CD4-positive, alpha-beta T cell treated with Interferon gamma for 1 hour (primary cell): ENCODE results near the gene CIT.

Source experiments
- DNase-seq: peaks from one replicate; pipeline ENCODE4 v3.0.0-alpha.2; 2020

Gene CIT

DNA sequence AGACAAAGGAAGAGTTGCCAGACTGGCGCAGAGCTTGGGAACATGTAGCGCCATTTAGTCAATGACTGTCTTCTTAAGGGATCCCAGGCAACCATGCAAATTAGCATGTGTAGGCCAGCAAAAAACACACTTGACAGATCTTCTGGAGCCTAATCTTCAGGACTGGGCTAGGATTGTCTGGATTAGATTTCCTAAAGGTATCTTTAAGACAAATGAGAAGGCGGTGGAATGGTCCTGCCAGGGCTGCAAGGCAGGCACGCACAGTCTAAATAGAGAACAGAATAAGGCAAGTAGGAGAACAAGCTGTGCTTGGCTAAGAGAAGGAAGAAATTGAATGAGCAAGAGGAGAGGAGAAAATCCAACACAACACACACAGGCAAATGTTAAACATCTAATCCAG is 80.0 kb downstream of the CIT start:
- DNase-seq, result no peak

DNA sequence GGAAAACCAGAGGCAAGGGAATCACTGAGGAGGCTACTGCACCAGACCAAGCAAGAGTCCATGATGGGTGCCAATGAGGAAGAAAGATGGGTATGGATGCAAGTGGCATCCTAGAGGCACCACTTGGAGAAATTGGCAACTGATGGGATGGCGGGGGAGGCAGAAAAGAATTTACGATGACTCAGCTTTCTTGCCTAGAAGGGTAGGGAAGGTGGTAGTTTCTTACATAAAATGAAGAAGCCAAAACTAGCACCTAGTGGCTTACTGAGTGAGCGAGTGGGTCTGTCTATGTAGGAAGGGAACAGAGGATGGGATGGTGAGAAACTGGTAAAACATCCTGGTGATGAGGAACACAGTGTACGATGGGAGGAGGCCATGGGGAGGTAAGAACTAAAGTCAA is 80.8 kb downstream of the CIT start:
- DNase-seq, result no peak

DNA sequence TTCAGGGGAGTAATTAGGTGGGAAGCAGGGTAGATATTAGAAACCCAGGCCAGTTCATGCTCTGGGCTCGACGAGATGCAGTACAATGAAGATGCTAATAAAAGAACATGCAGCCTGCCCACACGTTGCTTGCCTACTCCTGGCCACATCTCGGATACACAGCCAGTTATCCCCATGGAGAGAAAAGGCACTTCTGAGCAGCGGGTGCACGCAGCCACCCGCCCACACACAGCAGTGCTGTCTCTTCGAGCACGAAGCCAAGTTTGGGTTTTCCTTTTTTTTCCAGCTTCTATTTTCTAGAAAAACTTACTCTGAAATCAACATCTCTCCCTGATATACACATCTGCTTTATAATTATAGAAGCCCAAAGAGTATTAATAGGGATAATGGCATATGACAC is 85.7 kb downstream of the CIT start:
- no peak for DNase-seq

DNA sequence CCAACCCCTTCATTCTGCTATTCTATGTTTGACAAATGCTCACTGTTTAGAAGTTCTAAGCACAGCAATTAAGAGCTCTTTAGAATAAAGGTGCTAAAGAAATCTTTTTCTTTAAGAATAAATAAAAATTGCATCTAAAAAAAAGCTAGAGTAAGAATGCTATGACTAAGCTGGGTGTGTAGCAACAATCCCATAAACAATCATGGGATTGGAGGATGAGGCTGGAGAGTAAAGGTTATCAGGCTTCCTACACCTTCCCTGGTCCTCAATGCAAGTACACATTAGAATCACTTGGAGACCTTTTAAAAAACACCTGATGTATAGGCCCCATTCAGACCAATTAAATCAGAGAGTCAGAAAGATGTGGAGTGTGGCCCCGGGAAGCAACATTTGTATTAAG is 88.3 kb downstream of the CIT start:
- no peak for DNase-seq

DNA sequence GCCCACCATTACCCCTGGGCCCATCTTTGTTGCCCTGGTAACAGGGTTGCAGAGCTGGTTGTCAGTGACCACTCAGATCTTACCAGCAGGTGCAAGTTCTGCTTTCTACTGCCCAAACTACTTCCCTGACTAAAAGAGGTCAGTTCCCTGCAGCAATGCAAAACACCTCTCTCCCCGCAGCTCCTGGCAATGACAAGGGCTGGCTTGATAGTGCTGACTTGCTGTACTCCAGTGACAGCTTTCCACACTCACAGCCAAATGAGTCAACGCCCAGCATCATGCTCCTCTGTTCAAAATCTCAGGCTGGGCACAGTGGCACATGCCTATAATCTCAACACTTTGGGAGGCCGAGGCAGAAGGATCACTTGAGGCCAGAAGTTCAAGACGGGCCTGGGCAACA is 90.6 kb downstream of the CIT start:
- no peak for DNase-seq

DNA sequence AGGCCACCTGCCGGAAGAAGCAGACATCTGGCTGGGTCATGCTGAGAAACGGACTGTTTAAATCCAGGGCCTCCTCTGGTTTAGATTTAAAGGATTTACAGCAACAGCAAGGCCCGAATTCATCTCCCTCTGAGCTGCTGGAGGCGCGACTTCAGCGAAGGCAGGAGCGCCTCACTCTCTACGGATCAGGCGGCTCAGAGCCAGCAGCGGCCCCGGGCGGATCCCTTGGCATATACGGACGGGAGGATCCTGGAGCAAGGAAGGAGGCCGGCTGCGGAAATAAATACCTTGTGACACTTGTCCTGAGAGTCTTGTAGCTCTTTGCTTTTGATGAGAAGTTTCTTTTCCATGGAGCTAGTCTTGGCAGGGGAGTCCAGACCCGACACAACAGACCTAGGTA is 92.4 kb downstream of the CIT start:
- no peak for DNase-seq

DNA sequence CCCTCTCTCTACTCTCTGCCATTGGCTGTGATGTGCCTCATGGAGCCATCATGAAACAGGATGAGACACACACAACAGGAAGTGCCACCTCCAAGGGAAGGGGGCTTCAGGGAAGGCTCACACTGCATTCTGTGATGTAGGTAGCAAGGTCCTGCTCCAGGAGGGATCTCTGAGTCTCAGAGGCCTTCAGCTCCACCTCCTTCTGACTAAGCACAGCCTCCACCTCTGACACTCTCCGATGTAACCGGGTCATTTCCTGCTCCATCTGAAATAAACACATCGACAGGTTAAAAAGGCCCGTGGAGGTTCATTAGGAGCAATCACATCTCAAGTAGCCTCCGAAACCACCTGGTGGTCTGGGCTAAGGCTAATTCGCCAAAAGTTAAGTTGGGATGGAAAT is 93.3 kb downstream of the CIT start:
- DNase-seq, result no peak

DNA sequence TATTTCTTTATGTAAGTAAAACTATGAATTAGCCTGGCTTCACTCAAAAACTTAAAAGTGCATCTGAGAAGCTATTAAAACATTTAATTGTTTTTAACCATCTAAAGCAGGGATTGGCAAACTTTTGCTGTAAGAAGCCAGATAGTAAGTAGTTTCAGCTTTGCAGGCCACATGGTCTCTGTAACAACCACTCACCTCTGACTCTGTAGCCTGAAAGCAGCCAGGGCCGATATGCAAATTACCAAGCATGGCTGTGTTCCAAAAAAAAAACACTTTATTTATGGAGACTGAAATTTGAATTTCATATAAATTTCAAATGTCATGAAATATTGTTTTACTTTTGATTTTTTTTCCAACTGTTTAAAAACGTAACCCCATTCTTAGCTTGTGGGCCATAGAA is 95.3 kb downstream of the CIT start:
- no peak for DNase-seq

DNA sequence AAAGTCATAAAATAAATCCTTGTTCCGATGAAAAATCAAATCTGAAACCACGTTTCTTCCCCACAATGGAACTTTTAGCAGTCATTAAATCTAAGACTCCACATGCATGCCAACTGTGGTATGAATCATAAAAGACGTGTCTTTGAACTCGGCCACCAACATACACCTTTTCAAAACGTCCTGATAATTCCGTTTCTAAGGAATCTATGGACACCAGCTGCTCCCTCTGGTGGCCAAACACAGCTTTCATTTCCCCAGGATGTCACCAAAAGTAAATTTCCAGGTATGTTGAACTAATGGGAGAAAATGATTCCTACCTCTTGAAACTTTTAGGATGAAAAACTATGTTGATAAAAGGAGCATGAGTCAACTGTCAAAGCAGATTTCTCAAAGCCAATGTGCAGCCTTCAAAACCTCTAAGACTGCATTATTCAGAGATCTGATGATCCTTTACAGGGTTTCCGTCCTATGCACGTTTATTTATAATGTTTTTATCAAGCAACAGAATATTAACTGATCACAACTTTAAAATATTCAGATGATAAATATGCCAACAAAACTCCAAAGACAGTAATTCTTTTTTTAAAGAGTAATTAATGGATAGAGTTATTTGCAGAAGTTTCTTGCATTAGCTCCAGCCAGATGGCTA is 96.2 kb downstream of the CIT start:
- DNase-seq, result no peak

DNA sequence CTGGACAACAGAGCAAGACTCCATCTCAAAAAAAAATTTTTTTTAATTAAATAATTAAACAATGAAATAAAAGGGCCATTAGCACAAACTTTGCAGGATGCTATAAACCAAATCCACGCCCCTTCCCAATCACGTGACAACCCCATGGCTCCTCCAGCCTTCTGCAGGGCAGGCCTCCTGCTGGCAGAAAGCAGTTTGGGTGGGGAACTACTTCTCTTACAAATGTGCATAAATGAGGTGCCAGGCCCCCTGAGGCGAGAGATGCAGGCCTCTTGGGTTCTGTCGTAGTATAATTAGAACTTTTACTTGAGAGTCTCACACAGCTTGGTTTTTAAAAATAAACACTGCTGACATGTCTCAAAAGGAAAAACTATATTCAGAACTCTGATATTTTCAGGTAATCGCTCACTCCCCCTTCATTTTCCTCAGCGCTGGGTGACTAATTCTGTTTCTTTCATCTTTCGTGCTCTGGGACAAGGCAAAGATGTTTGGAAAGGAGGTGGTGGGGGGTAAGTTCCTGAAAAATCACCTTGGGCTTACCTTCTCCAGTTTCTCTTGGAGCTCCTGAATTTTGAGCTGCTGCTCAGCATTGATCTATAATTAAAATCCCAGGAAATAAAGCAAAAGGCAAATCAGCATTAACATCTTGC is 101.7 kb downstream of the CIT start:
- DNase-seq, result no peak

DNA sequence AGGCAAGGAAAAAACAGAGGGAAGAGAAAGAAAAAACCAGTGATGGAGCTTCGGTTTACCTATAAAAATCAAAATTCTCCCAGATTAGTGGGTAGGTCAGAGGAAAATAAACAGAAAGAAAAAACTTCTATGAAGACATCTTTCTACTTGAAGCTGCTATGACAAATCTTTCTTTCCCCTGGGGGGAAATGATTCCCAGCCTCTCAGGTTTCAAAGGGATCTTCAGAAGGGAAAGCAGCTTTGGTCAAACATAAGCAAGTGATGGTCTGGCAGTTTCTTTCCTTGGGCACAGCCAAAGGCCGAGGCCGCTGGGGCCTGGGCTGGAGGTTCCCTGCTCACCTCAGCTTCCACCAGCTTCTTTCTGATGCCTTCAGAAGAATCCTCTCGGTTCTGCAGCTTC is 104.7 kb downstream of the CIT start:
- no peak for DNase-seq

DNA sequence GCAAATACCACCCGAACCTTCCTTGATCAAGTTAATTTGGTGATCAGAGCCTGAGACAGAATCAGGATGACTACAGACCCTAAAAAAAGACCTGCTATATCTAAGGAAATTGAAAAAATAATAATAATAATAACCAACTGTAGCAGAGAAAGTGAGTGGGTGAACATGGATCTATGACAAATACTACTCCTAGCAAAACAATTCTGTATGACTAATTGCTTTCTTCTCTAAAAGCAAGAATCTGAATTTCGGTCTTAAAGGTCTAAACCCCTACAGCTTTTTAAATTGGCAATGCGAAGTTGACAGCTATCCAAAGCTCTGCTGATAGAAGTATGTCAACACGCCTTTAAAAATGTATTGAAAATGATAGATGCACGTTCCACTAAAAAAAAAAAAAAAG is 107.0 kb downstream of the CIT start:
- DNase-seq, result no peak

DNA sequence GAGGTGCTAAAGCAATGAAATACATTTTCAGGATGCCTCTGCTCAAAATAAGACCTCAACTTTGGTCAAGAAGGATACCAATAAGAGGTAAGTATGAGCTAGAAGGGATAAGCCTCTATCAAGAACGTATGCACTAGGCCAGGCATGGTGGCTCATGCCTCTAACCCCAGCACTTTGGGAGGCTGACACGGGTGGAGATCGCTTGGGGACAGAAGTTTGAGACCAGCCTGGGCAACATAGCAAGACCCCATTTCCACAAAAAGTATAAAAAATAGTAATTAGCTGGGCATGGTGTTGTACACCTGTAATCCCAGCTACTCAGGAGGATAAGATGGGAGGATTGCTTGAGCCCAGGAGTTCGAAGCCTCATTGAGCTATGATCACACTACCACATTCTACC is 114.5 kb downstream of the CIT start:
- no peak for DNase-seq

DNA sequence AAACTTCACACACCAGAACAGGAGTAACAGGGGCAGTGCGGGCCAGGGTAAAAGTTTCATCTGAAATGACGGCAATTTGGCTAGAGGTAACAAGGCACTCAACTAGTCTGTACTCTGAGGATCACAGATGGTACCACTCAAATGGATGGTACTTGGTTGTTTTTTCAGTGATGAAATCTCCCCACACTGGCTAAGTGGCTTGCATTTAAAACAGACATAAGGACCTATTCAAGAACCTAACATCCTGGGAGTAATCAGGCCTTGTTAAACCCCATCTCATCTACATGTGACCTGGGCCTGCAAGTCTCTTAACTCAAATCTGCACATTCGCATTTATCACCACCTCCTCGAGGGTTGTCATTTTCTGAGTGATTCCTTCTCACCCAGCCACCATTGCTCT is 118.4 kb downstream of the CIT start:
- no peak for DNase-seq

DNA sequence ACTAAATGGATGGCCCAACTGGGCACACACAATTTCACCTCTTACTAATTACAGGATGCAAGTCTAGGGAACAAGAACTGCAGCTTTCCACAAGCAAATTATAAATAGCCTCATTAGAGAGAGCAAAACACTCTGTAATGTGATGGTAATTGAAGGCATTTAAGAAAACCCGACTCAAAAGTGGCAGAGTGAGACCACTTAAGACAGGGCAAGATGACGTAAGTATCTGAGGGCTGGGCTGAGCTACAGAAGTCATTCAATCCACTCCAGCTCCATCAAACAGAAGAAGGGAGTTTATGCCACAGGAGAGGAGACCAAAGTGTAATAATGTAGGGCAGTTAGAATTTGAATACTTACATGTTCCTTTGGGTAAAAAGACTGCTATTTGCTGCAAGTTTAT is 118.9 kb downstream of the CIT start:
- DNase-seq, result no peak

DNA sequence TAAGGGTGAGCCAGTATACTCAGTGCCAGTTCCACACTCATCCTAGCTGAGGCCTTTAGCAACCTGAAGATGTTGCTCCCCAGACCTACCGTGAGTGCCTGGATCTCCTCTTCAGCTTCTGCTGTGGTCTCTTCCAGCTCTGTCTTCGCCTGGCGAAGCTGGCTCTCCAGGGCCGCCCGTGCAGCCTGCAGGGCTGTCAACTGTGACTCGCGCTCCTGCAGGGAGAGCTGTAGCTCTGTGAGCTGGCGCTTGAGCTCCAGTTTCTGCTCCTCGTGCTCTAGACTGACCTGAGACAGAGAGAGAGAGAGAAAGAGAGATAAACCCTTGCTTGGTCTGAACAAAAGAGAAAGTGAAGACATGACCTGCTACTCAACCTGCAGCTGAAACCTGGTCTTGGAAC is 125.2 kb downstream of the CIT start:
- no peak for DNase-seq

DNA sequence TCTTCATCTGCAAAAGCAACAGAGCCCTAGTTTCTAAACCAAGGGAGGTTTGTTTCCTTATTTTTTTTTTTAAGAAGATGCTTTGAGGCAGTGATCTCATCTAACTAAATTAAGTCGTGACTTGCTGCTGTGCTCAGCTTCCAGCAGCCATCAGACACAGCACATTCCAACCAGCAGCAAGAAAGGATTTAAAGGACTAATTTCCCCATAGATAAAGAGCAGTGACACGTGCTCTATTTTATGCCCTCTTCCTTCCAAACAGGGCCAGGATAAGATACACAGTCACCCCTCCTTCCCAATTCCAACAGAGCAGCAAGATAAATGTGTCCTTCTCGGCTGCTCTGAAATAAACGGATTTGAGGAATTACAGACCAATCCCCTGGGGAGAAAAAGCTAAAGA is 127.5 kb downstream of the CIT start:
- no peak for DNase-seq

DNA sequence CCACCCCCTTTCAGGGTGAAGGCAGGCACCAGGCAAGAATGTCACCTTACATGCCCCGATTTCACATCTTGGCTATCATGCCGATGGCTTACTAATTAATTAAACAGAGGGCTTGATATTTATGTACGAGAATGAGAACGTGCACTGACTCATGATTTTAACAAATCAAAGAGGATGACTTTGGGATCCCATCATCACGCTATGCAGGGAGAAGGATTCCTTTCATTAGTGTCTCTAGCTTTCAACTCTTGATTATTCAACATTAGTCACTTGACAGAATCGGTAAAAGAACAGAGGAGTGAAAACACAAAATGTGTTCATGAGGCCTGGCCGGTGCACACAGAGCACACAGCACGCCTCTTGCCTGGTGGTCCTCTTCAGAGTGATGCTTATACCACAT is 128.6 kb downstream of the CIT start:
- no peak for DNase-seq

DNA sequence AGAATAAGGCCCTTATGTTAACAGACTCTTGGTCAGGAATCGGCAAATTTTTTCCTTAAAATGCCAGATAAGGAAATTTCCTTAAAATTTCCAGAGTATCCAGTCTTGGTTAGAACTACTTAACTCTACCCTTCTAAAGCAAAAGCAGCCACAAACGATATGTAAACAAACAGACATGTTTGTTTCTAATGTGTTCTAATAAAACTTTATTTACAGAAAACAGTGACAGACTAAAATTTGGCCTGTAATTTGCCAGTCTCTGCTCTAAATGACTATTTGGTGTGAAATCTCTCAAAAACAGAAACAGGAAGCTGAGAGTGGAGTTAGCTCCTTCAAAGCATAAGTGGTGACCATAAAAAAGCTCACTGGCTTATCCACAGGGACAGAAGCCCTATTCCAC is 131.0 kb downstream of the CIT start:
- DNase-seq, result no peak

DNA sequence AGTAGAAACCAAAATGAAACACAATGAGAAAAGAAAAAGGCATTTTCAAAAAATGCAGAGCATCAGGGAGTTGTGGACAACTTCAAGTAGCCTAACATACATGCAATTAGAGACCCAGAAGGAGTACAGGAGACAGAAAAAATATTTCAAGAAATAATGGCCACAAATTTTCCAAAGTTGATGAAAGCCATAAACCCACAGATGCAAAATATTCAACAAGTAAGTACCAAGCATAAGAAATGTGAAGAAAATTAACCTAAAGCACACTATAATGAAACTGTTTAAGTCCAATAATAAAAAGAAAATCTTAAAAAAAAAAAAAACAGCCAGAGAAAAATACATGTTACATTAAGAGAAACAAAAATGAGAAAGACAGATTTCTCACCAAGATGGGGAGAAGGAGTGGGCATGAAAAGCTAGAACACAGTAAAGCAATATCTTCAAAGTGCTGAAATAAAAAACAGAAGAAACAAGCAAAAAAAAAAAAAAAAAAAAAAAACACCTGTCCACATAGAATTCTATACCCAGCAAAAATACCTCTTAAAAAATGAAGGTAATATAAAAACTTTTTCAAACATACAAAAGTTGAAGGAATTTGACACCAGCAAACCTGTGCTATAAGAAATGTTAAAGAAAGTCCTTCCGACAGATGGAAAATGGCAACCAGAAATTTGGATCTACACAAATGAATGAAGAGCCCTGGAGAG is 132.1 kb downstream of the CIT start:
- DNase-seq, result no peak

DNA sequence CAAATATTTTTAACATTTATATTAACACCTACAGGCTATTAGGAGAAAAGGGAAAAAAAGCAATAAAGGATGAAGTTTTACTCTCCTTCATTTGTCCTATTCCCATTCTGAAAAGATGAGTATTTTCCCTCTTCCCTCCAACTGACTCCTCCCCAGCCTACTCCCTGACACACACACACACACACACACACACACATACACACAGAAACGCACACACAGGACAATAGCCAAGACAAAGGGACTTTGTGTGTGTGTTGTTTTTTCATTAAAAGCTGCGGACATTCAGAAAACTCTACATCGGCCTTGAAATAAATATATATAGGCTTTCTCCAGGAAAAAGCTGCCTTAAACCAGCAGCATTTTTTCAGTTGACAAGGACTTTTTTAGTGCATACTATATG is 134.4 kb downstream of the CIT start:
- no peak for DNase-seq

DNA sequence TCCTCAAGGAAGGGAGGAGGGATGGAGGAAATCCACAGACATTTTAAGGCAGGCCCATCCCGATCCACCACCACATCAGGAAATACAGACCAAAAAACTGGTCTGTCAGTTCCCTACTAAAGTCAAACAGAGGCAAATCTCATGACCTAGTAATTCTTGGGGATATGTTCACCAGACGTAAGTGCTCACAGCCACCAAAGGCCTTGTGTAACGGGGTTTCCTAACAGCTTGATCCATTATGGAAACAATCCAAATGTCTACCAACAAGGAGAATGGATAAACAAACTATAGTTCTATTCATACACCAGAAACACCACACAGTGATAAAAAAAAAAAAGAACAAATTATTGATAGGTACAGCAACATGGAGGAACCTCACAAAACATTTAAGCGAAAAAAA is 136.3 kb downstream of the CIT start:
- no peak for DNase-seq

DNA sequence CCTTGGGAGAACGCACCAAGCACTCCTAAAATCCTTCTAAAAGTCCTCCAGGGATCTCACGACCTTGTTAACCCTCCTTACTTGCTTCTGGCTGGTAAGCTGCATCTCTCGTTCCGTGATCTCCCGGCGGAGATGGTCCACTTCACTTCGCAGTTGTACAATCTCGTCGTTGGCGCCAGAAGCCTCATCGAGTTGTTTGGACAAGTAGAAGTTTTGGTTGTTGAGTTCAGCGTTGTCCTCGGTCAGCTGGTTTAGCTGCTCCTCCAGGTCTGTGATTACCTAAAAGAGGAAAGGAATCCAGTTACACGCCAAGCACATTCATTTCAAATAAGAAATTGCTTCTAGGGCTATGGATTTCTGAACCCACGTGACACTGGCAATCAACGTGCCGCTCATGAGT is 142.0 kb downstream of the CIT start:
- DNase-seq, result no peak

DNA sequence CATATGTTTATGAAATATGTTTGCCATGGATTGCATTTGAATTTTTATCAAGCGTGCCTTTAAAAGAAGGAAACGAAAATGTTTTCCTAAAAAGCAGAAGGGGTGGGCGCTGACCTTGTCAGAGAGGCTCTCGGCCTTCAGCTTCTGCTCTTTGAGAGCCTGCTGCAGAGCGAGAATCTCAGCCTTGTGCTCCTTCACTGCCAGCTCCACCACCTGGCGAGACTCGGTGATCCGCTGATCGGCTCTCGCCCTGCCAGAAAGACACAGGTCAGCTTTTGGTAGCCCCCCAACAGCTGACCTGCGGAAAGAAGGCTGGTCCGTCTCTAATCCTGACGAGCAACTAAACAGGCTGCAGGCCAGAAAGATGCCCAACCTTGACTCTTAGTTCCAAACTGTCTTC is 146.7 kb downstream of the CIT start:
- DNase-seq, result no peak

DNA sequence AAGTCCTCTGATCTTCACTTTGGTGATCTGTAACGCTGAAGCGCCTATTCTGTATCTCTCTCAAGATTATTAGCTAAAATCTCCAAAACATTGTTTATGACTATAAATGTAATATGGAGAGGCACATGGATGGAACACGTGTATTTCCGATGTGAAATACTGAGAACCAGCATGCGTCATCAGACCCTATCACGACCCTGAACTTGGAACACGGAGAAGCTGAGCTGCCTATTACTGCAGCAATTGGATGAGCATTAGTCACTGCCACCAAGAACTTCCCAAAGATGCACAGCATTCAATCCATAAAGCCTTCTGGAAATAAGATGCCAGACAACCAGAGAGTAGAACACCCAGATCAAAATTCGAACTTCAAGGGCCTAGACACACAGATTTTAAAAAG is 147.2 kb downstream of the CIT start:
- DNase-seq, result no peak
